Kidney glomerular epithelial cell (primary cell): ENCODE measurements around the gene STAB1.

Experiments used
- DNase-seq: peaks from one replicate; lab custom pipeline; 2025; lab: John Stamatoyannopoulos, UW

STAB1 gene

GRCh38 chr3:52494886-52495495 lies at the start of gene STAB1:
Gene STAB1, plus strand, starts transcription at chr3:52495338. Its CDS starts 76 bp downstream, at chr3:52495414.
- DNase-seq: no peak

GRCh38 chr3:52446042-52446441 lies 49.1 kb upstream of the STAB1 start:
- DNase-seq: no peak

GRCh38 chr3:52446631-52447511 lies 48.3 kb upstream of the STAB1 start:
- DNase-seq: peak; percentile 50

GRCh38 chr3:52447512-52448355 lies 47.4 kb upstream of the STAB1 start:
- no peak for DNase-seq

GRCh38 chr3:52450489-52451236 lies 44.5 kb upstream of the STAB1 start:
- DNase-seq: no peak

GRCh38 chr3:52451237-52452083 lies 43.7 kb upstream of the STAB1 start:
- DNase-seq: no peak

GRCh38 chr3:52452126-52452525 lies 43.0 kb upstream of the STAB1 start:
- DNase-seq: no peak

- no peak for DNase-seq
Observed at GRCh38 chr3:52452570-52453221, 42.4 kb upstream of the STAB1 start.

GRCh38 chr3:52453496-52454249 lies 41.5 kb upstream of the STAB1 start, which contains the start of gene TNNC1:
Gene TNNC1, minus strand, starts transcription at chr3:52454041. Its CDS starts 26 bp downstream, at chr3:52454015.
- no peak for DNase-seq

GRCh38 chr3:52454250-52454937 lies 40.7 kb upstream of the STAB1 start:
- DNase-seq: no peak

GRCh38 chr3:52454938-52455282 lies 40.2 kb upstream of the STAB1 start:
- DNase-seq: no peak

- peak; percentile 81 for DNase-seq
Observed at GRCh38 chr3:52455283-52456168, 39.6 kb upstream of the STAB1 start, which contains the start of gene NISCH. Gene NISCH, plus strand, starts transcription at chr3:52455604. Its CDS starts 38 bp downstream, at chr3:52455642.

GRCh38 chr3:52456169-52456799 lies 38.9 kb upstream of the STAB1 start:
- DNase-seq: no peak

GRCh38 chr3:52456800-52457183 lies 38.3 kb upstream of the STAB1 start:
- no peak for DNase-seq

- no peak for DNase-seq
Observed at GRCh38 chr3:52458031-52458760, 36.9 kb upstream of the STAB1 start.

- DNase-seq: no peak
Observed at GRCh38 chr3:52458770-52459545, 36.2 kb upstream of the STAB1 start.
